Measurements from ENCODE around the gene MUC5B.
"Not testable (repeated sequence)": the region's sequence is repeated elsewhere in the genome, so short reads cannot be mapped to it uniquely, and the experiment has no call there.

DNA sequence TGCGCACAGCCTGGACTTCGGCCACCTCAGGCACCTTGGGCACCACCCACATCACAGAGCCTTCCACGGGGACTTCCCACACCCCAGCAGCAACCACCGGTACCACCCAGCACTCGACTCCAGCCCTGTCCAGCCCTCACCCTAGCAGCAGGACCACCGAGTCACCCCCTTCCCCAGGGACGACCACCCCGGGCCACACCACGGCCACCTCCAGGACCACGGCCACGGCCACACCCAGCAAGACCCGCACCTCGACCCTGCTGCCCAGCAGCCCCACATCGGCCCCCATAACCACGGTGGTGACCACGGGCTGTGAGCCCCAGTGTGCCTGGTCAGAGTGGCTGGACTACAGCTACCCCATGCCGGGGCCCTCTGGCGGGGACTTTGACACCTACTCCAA is 26.1 kb downstream of the MUC5B start:
- not testable (repeated sequence) for TF ChIP-seq CTCF (IDR thresholded peaks at IDR 0.05; ENCODE audit: low read length); EZH2 (IDR thresholded peaks at IDR 0.05; ENCODE audit: borderline replicate concordance, low read length)

All from OCI-LY1 (cell line).